HepG2 (cell line): ENCODE results near the gene INSR. TPM values are rescaled to one million over a fixed set of nuclear protein-coding genes. Genes with fewer than 3 reads are reported as not detected.

Experiments used
- ATAC-seq: fragments of 200-7000 bp; cut with Tn5 transposase; 3 replicates; pipeline ENCODE4 v1.9.1; 2020; ENCODE audit warnings: mild to moderate bottlenecking, moderate library complexity
- BruUV-seq: library from RNA; stranded (reverse); fragments of 400-500 nt; replicated peaks from 2 replicates; lab custom pipeline; 2021; lab: Mats Ljungman, UMichigan
- CTCF ChIA-PET: fragments of 300-600 bp; formaldehyde crosslinking; extraction: SDS; loops from one replicate; lab custom pipeline; 2021; ENCODE audit warnings: low total read pairs, inconsistent platforms, low intra/inter-chr PET ratio; lab: Yijun Ruan, JAX
- POLR2A ChIA-PET: fragments of 350-600 bp; sonication (Branson Sonifier 250); formaldehyde crosslinking; loops from one replicate; lab custom pipeline; 2020; ENCODE audit warnings: antibody characterized with exemption, inconsistent platforms; lab: Yijun Ruan, JAX
- DNase-seq: peaks from one replicate; pipeline ENCODE4 v3.0.0-alpha.2; 2015; ENCODE audit warnings: low spot score
- FAIRE-seq: peaks from 3 replicates; lab custom pipeline; 2011; peaks lifted over from hg19 to GRCh38; lab: Jason Lieb, UNC
- H2AFZ ChIP-seq: one replicate; pipeline ENCODE4 v1.6.1; 2011; ENCODE audit warnings: low read length, inconsistent platforms
- H3K27ac ChIP-seq: fragments of 300-600 bp; 3 replicates; pipeline ENCODE4 v1.8.0; 2011; ENCODE audit warnings: mixed run types, mild to moderate bottlenecking, mixed read lengths, low read length, inconsistent platforms; ENCODE audit not compliant: insufficient read depth; ENCODE audit errors: extremely low read length
- H3K27me3 ChIP-seq, 2 experiments: fragments of 200-600 bp in 1 of 2; 2 replicates in 1 of 2; 3 replicates in 1 of 2; pipeline versions ENCODE4 v1.6.0 to v1.8.0; 2011; ENCODE audit warnings: low read length in 2 of 2, mild to moderate bottlenecking in 2 of 2, moderate library complexity in 2 of 2, inconsistent platforms in 1 of 2; ENCODE audit not compliant: insufficient read depth in 2 of 2, control insufficient read depth in 1 of 2
- H3K36me3 ChIP-seq, 2 experiments: fragments of 200-600 bp in 1 of 2; replicated peaks in 1 of 2; 2 replicates in 1 of 2; 3 replicates in 1 of 2; pipeline versions ENCODE4 v1.5.1 to v1.8.0; 2011; ENCODE audit warnings: low read length in 2 of 2, inconsistent platforms in 1 of 2; ENCODE audit not compliant: insufficient read depth in 2 of 2, control insufficient read depth in 1 of 2
- H3K4me1 ChIP-seq: 2 replicates; pipeline ENCODE4 v1.5.1; 2012; ENCODE audit warnings: low read length, inconsistent platforms; ENCODE audit not compliant: insufficient read depth
- H3K4me2 ChIP-seq: 2 replicates; pipeline ENCODE4 v1.6.0; 2011; ENCODE audit warnings: low read depth, low read length, inconsistent platforms
- H3K4me3 ChIP-seq, 3 experiments: fragments of 200-600 bp in 1 of 3; sonication (generic), shearing (Covaris generic) in 1 of 3; replicated peaks in 1 of 3; 2 replicates each; pipeline ENCODE4 v1.5.1; 2011 to 2016; ENCODE audit warnings: low read length in 3 of 3, inconsistent platforms in 2 of 3, low read depth in 2 of 3, mild to moderate bottlenecking in 2 of 3, control low read depth in 1 of 3, mixed read lengths in 1 of 3; ENCODE audit not compliant: insufficient read depth in 1 of 3
- H3K79me2 ChIP-seq: one replicate; pipeline ENCODE4 v1.6.1; 2011; ENCODE audit warnings: low read length, inconsistent platforms; ENCODE audit not compliant: insufficient read depth
- H3K9ac ChIP-seq: 2 replicates; pipeline ENCODE4 v1.6.0; 2011; ENCODE audit warnings: mild to moderate bottlenecking, low read depth, low read length, inconsistent platforms; ENCODE audit not compliant: insufficient read depth
- H3K9me3 ChIP-seq: 2 replicates; pipeline ENCODE4 v1.5.1; 2012; ENCODE audit warnings: mild to moderate bottlenecking, low read length
- H4K20me1 ChIP-seq: 2 replicates; pipeline ENCODE4 v1.6.0; 2011; ENCODE audit warnings: inconsistent platforms, mild to moderate bottlenecking, low read length, moderate library complexity; ENCODE audit not compliant: insufficient read depth
- MLLT10 ChIP-seq: sonication (generic); formaldehyde crosslinking; IDR thresholded peaks from 2 replicates; pipeline ENCODE4 v1.4.0; 2020; ENCODE audit warnings: missing genetic modification reagents
- POLR2AphosphoS2 ChIP-seq: IDR thresholded peaks from 2 replicates; pipeline ENCODE4 v1.6.1; 2011; ENCODE audit warnings: low read depth, low read length, improper control_type of control experiment
- RFX3 ChIP-seq: IDR thresholded peaks from 2 replicates; pipeline ENCODE4 v1.6.1; 2016; ENCODE audit warnings: missing biosample characterization, missing genetic modification reagents
- SIN3A ChIP-seq: IDR thresholded peaks from 2 replicates; pipeline ENCODE4 v1.6.1; 2011; ENCODE audit warnings: low read depth, mild to moderate bottlenecking, control low read depth, low read length, borderline replicate concordance
- SSRP1 ChIP-seq: IDR thresholded peaks from 2 replicates; pipeline ENCODE4 v1.6.1; 2016; ENCODE audit warnings: control low read depth
- TP53 ChIP-seq: sonication (generic); formaldehyde crosslinking; conservative IDR thresholded peaks from 2 replicates; pipeline ENCODE4 v1.4.0; 2020; ENCODE audit warnings: missing genetic modification reagents
- ZKSCAN8 ChIP-seq: IDR thresholded peaks from 2 replicates; pipeline ENCODE4 v1.6.1; 2016; ENCODE audit warnings: borderline replicate concordance, missing genetic modification reagents, missing compliant biosample characterization
- ZNF101 ChIP-seq: sonication (generic); formaldehyde crosslinking; IDR thresholded peaks from 2 replicates; pipeline ENCODE4 v1.4.0; 2020; ENCODE audit warnings: mild to moderate bottlenecking, low read depth, missing genetic modification reagents, borderline replicate concordance
- ZNF251 ChIP-seq: sonication (generic); formaldehyde crosslinking; IDR thresholded peaks from 2 replicates; pipeline ENCODE4 v1.9.0; 2021; ENCODE audit warnings: mild to moderate bottlenecking, missing genetic modification reagents
- ZNF451 ChIP-seq: sonication (generic); formaldehyde crosslinking; IDR thresholded peaks from 2 replicates; pipeline ENCODE4 v1.5.0; 2020; ENCODE audit warnings: mild to moderate bottlenecking, missing genetic modification reagents
- ZNF530 ChIP-seq: sonication (generic); formaldehyde crosslinking; IDR thresholded peaks from 2 replicates; pipeline ENCODE4 v1.5.0; 2020; ENCODE audit warnings: low read depth, mild to moderate bottlenecking, missing genetic modification reagents
- ZNF773 ChIP-seq: sonication (generic); formaldehyde crosslinking; IDR thresholded peaks from 2 replicates; pipeline ENCODE4 v1.4.0; 2020; ENCODE audit warnings: missing genetic modification reagents, borderline replicate concordance
- WGBS: methylation state at CpG from one replicate; pipeline ENCODE4 v1.1.6; 2017; ENCODE audit warnings: low lambda C conversion rate; 5-methylcytosine and 5-hydroxymethylcytosine counted together
- in situ Hi-C: cut with HindIII; loops from 2 replicates; pipeline ENCODE4 v1.10.0; 2017; ENCODE audit warnings: low pct_unique_long_range_greater_than_20kb; ENCODE audit not compliant: extremely low pct_ligation_motif_present
- intact Hi-C: fragments of 100-400 bp; cut with micrococcal nuclease; formaldehyde crosslinking; loops from one replicate; pipeline ENCODE4 v1.10.0; 2022; ENCODE audit not compliant: unreplicated experiment
- polyA plus RNA-seq, 8 experiments: library from polyadenylated mRNA; depleted of rRNA in 3 of 8; stranded (reverse) in 7 of 8; unstranded in 1 of 8; fragments of >200 nt; fragmentation: Illumina TruSeq in 4 of 8; extraction: Trizol in 4 of 8; gene quantifications; 2 replicates each; pipeline versions ENCODE4 v1.2.1 to v1.2.3, GENCODE V29; 2011 to 2016; ENCODE audit warnings: low read depth in 4 of 8, missing spikeins in 1 of 8, mixed read lengths in 1 of 8; ENCODE audit not compliant: insufficient read depth in 1 of 8
- total RNA-seq, 5 experiments: library from RNA; depleted of rRNA; stranded (reverse); fragments of >200 nt; fragmentation: Illumina TruSeq; extraction: Trizol; gene quantifications; 2 replicates each; pipeline ENCODE4 v1.2.3, GENCODE V29; 2016; ENCODE audit warnings: low read depth in 1 of 5

The INSR gene
- total and polyA plus RNA-seq, 2 of the 13 experiments (the other 11 are each of a cell fraction or from before 2014, with no cell fraction given): 24.2 to 29.8 TPM

DNA sequence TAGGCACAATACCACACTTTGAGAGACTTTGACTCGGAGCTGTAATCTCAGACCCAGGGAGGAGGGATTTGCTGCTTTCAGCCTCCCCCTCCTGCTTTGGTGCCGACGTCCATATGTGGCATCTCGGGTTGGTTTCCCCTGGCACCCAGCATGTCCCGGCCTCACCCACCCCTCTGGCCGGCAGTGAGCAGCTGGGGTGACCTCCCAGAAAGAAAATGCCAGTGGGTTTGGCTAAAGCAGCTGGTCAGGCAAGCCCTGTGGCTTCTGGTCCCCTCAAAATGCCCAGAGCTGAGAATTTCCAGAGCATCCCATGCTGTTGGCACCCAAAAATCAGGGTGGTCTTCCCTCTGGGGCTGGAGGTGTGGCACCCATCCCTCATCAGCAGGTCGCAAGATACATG is 34.1 kb downstream of the INSR start:
- ChIA-PET POLR2A (no interaction called here), CTCF (no interaction called here)
- Histone ChIP-seq H3K4me1 (peaks cover 8% of the 10 kb centered on the region; the same call in 1 of the 2 replicates), H3K9ac (no peak overlapping the region), H3K9me3 (no peaks in the 10 kb centered on the region), H3K27ac (no peak overlapping the region), H3K36me3 (peaks cover 3 to 26% of the 10 kb centered on the region in 2 experiments), H3K4me3 (no peak overlapping the region), H3K27me3 (no peaks in the 10 kb centered on the region), H2AFZ (no peak overlapping the region), H3K4me2 (no peak overlapping the region), H4K20me1 (peaks cover 27% of the 10 kb centered on the region; the same call in 1 of the 2 replicates), H3K79me2 (peaks cover 54% of the 10 kb centered on the region)
- FAIRE-seq (no peak), DNase-seq (no peak), ATAC-seq (no peak)
- TF ChIP-seq RFX3 (CRISPR knock-in tag): no peak
- no peak for TF ChIP-seq ZNF530
- no peak for TF ChIP-seq TP53 (CRISPR knock-in tag)
- TF ChIP-seq ZNF451 (CRISPR knock-in tag): no peak
- no peak for TF ChIP-seq ZNF101 (CRISPR knock-in tag)
- TF ChIP-seq ZKSCAN8 (CRISPR knock-in tag): no peak
- no peak for TF ChIP-seq POLR2AphosphoS2
- no peak for TF ChIP-seq ZNF251 (CRISPR knock-in tag)
- TF ChIP-seq ZNF773: no peak
- no peak for TF ChIP-seq MLLT10 (CRISPR knock-in tag)
- TF ChIP-seq SIN3A: no peak
- no peak for TF ChIP-seq SSRP1 (CRISPR knock-in tag)
- intact Hi-C loops: no loop called here
- BruUV-seq: no TSS peak
- WGBS: 95% methylated on average over 6 of the region's 7 CpGs
- in situ Hi-C loops: no loop called here
